SK-N-MC (cell line): ENCODE results near the gene ABTB2.

ENCODE experiments used
- EZH2 ChIP-seq: fragments of 200-600 bp; sonication (generic); IDR thresholded peaks from one replicate; pipeline ENCODE4 v1.6.1; 2017; ENCODE audit warnings: antibody characterized with exemption
- FOXP2 ChIP-seq: optimal IDR thresholded peaks from 2 replicates; pipeline ENCODE3; 2011; ENCODE audit warnings: mild to moderate bottlenecking, moderate library complexity; ENCODE audit not compliant: insufficient read depth; ENCODE audit errors: extremely low read length, control extremely low read depth
- POLR2AphosphoS5 ChIP-seq: IDR thresholded peaks from 2 replicates; pipeline ENCODE4 v1.6.1; 2012; ENCODE audit warnings: mild to moderate bottlenecking, low read depth, low read length, borderline replicate concordance

GRCh38 chr11:34339149-34340064 lies 18.4 kb downstream of the ABTB2 start:
- TF ChIP-seq EZH2 (no peak), POLR2AphosphoS5 (no peak), FOXP2 (no peak)
